Vagina (tissue), 2 donors: ENCODE data around the gene TNS1.

Source experiments
- POLR2A ChIP-seq, 2 donors: fragments of 450-650 bp; IDR thresholded peaks; one replicate each; pipeline ENCODE4 v1.6.1; 2017; ENCODE audit warnings: antibody characterized with exemption in 2 of 2, mild to moderate bottlenecking in 2 of 2, moderate library complexity in 2 of 2
- POLR2AphosphoS5 ChIP-seq, 2 donors: sonication (generic); formaldehyde crosslinking; IDR thresholded peaks; one replicate each; pipeline ENCODE4 v1.9.0; 2017; ENCODE audit warnings: antibody characterized with exemption in 2 of 2, mild to moderate bottlenecking in 2 of 2, low read depth in 1 of 2; ENCODE audit not compliant: insufficient read depth in 1 of 2
- TF ChIP-seq, protein P1 (sequence below), 3 experiments: fragments of 450-650 bp in 2 of 3; fragments of 200-600 bp in 1 of 3; sonication (generic) in 1 of 3; IDR thresholded peaks; one replicate each; pipeline ENCODE4 v1.5.1; 2017 to 2019; ENCODE audit warnings: antibody characterized with exemption in 3 of 3, mild to moderate bottlenecking in 2 of 3, moderate library complexity in 2 of 3

- TF ChIP-seq POLR2AphosphoS5 (IDR thresholded peaks at IDR 0.05; ENCODE audit: insufficient read depth in 1 of 2, low read depth in 1 of 2) (no peak), POLR2A (IDR thresholded peaks at IDR 0.05) (no peak)
- TF ChIP-seq, protein P1, sequence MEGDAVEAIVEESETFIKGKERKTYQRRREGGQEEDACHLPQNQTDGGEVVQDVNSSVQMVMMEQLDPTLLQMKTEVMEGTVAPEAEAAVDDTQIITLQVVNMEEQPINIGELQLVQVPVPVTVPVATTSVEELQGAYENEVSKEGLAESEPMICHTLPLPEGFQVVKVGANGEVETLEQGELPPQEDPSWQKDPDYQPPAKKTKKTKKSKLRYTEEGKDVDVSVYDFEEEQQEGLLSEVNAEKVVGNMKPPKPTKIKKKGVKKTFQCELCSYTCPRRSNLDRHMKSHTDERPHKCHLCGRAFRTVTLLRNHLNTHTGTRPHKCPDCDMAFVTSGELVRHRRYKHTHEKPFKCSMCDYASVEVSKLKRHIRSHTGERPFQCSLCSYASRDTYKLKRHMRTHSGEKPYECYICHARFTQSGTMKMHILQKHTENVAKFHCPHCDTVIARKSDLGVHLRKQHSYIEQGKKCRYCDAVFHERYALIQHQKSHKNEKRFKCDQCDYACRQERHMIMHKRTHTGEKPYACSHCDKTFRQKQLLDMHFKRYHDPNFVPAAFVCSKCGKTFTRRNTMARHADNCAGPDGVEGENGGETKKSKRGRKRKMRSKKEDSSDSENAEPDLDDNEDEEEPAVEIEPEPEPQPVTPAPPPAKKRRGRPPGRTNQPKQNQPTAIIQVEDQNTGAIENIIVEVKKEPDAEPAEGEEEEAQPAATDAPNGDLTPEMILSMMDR (IDR thresholded peaks at IDR 0.05) = no peak
Measured at GRCh38 chr2:218031261-218031660, 28.5 kb upstream of the TNS1 start.
